Activated T-helper 9 cell treated with anti-CD3 and anti-CD28 coated beads, Interleukin-2, amount 50 U/mL, for 16 hours (primary cell): ENCODE results near the gene KCNMB2.

Experiments used
- DNase-seq: peaks from one replicate; pipeline ENCODE4 v3.0.0-alpha.2; 2020; ENCODE audit warnings: low read depth

Gene KCNMB2

GRCh38 chr3:178870085-178870484, 333.8 kb downstream of the KCNMB2 start:
- DNase-seq = no peak

- no peak for DNase-seq
These were observed 338.9 kb downstream of the KCNMB2 start for GRCh38 chr3:178875157-178875556.

GRCh38 chr3:178875836-178876235, 339.6 kb downstream of the KCNMB2 start:
- DNase-seq = no peak

- DNase-seq = no peak
These were observed 344.0 kb downstream of the KCNMB2 start for GRCh38 chr3:178880274-178880673.
